HCEC 1CT (cell line): ENCODE measurements around the gene RFTN1.

ENCODE experiments used
- DNase-seq: peaks from one replicate; pipeline ENCODE4 v3.0.0-alpha.2; 2017

The RFTN1 gene

GRCh38 chr3:16484984-16485383 lies 28.5 kb downstream of the RFTN1 start:
- no peak for DNase-seq

- DNase-seq: peak; percentile 97
Observed at GRCh38 chr3:16484216-16484615, 29.3 kb downstream of the RFTN1 start.

DNA sequence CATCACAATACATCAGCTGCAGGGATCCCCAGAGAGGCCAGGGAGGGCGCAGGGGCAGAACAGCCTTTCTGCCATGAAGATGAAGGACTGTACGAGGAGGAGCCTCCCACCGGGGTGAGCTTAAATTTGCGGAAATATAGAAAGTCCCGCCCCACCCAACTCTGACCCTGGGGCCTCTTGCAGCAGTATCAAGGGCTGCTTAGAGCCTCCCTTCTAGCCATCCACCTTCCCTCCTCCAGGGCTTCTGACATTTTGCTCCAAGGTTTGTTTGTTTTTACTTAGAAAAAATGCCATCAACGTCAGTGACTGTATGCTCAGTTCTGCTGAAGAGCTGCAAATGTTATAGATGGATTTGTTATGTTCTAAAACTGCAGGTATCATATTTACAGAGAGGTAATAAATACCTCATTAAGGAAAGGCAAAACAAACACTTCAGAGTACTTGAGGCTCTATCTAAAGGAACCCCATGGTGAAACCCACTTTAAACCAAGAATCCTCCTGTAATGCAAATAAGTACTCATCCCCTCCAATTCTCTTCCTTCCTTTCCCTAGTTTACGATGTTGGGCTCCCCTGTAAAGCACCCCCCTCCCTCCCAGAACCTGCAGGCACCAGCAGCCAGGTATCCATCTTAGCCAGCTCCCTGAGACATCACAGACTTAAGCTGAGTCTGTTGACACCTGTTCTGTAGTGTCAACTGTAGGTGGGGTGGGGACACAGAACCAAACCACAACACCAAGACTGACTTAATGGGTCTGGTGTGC lies 30.5 kb downstream of the RFTN1 start:
- DNase-seq: no peak

DNA sequence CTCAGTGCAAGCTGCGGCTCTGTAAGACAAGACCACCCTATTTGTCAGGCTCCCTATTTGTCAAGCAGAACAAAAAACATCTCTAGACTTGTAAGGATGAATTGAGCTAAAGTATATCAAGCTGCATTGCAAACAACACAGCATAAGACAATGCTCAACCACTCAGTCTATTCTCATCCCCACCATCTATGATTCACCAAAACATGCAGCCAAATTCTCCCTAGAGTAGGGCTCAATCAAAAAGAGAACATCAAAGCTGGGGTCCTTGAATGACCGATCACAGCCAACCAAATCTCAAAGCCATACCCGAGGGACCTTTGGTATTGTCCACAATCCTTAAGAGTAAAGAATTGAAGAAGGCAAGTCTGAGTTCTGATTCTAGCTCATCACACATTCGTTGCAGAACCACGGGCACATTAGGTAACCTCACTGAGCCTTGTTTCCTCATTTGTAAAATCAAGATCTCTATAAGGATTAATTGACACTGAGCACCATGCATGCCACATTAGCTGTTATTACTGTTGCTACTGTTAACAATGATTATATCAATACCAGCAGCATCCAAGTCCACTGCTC lies 31.2 kb downstream of the RFTN1 start:
- DNase-seq: no peak

- DNase-seq: no peak
Observed at GRCh38 chr3:16481546-16481897, 32.0 kb downstream of the RFTN1 start.

DNA sequence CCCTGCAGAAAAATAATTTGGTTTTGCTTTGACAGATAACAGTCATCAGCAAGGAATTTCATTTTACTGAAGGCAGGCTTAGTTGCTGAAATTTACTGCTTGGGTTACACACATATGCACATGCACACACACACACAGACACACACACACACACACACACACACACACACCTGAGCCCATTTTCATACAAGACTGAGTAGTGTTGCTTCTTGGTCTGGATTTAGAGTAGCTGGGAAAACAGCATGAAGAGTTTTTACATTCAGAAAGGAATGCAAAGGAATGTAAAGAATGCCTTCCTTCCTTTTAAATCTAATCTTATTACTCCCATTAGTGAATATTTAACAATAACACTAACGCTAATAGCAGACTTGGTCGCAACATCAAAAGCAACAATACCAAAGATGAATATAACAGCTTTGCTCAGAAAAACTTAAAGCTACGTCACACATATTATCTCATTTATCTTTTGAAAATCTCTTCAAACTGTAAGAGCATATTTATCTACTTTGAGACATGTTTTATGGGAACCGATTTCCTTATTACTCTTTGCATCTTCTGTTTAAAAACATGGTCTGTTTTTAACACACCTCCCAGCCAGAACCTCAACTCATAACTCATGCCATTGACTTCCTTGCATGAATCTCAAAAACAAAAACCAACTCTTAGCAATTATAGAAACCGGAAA lies 32.5 kb downstream of the RFTN1 start:
- DNase-seq: peak; percentile 44

- peak; percentile 72 for DNase-seq
Observed at GRCh38 chr3:16478516-16478915, 35.0 kb downstream of the RFTN1 start.

- DNase-seq: no peak
Observed at GRCh38 chr3:16477521-16477920, 36.0 kb downstream of the RFTN1 start.

GRCh38 chr3:16477056-16477455 lies 36.4 kb downstream of the RFTN1 start:
- no peak for DNase-seq

DNA sequence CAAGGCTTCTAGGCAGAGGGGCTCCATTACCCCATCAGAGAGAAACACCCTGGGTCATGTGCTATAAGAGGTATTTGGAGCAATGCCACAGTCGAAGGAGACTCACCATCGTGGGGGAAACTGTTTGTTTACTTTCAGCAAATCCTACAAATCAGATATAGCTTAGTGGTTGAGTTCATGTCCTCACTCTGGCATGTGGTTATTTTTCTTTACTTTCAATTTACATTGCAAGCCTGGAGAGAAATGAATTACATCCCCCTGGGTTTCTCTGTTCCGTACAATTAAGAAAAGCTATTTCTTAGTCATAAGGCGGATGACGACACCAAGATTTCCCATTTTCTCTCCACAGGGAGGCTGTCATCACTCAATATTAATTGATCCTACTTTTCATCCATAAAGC lies 36.9 kb downstream of the RFTN1 start:
- peak; percentile 96 for DNase-seq

- DNase-seq: no peak
Observed at GRCh38 chr3:16475766-16476165, 37.7 kb downstream of the RFTN1 start.

- DNase-seq: peak; percentile 43
Observed at GRCh38 chr3:16474920-16475319, 38.6 kb downstream of the RFTN1 start.

DNA sequence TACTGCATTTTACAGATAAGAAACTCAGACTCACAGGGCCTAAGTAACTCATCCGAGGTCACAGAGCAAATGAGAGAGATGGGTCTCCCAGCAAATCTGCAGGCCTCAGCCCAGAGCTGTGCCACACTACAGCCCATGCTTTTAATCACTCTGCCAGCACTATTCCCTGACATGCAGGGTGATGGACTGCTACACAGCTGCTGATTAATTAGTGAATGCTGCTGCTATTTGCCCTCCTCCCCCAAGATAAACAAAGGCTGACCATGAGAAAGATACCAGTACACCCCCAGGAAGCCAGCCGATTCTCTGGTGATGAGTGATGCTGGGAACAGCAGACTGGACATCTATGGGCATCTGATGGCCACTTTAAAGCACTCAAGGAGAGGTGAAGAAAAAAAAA lies 39.3 kb downstream of the RFTN1 start:
- DNase-seq: no peak

GRCh38 chr3:16472593-16472992 lies 40.9 kb downstream of the RFTN1 start:
- DNase-seq: no peak

GRCh38 chr3:16471897-16472296 lies 41.6 kb downstream of the RFTN1 start:
- DNase-seq: no peak

DNA sequence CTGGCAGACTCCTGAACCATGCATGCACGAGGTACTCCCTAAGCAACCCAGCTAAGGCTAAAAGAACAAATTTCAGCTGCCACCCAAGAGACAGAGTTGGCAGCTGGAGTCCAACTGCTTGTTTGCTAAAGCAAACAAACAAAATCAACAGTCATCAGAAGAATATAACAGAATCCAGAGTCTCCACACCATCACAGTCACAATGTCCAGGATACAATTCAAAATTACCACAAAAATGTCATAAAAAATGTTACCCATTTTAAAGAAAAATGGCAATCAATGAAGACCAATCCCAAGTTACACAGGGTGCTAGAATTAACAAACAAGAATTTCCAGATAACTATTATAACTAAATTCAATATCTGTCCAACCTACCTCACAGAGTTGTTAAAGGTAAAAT lies 42.9 kb downstream of the RFTN1 start:
- DNase-seq: no peak

GRCh38 chr3:16468336-16469098 lies 45.0 kb downstream of the RFTN1 start:
- DNase-seq: no peak

GRCh38 chr3:16468002-16468335 lies 45.5 kb downstream of the RFTN1 start:
- no peak for DNase-seq

- DNase-seq: no peak
Observed at GRCh38 chr3:16467393-16467792, 46.1 kb downstream of the RFTN1 start.

DNA sequence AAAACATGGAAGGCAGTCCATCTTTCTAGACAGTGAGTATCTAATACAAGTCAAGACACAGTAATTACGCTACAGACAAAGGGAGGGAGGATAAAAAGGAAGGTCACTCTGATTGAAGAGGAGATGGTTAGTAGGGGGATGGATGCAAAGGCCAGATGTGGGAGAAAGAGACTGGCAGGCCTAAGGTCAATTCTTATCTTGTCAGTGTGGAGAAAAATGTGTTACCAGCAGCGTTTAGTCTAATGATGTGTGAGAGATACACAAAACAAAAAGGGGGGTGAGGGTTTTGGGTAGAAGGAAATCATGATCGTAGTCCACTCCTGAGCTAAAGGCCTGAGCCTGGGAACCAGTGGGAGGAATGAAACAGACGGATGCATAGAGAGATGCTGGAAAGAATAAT lies 46.7 kb downstream of the RFTN1 start:
- no peak for DNase-seq

- DNase-seq: no peak
Observed at GRCh38 chr3:16464511-16465148, 48.9 kb downstream of the RFTN1 start.

GRCh38 chr3:16463914-16464313 lies 49.6 kb downstream of the RFTN1 start:
- DNase-seq: no peak

- DNase-seq: no peak
Observed at GRCh38 chr3:16463119-16463518, 50.4 kb downstream of the RFTN1 start.
